Limb (tissue), 2 donors: ENCODE measurements around the gene SHB.
A peak's percentile ranks its signal among the peaks of the same experiment; 100 is the strongest.

Experiments
- DNase-seq, 2 donors: peaks; one replicate each; pipeline ENCODE4 v3.0.0-alpha.2; 2016; ENCODE audit errors: extremely low spot score in 2 of 2

SHB gene

GRCh38 chr9:38068701-38069628 is at the start of gene SHB:
TSS of gene SHB (minus strand) at chr9:38069227. CDS start at chr9:38068645, 582 bp downstream.
- DNase-seq = peak in 1 of 2 donors; percentile 91

- no peak for DNase-seq
Measured at GRCh38 chr9:38117651-38118050, 48.6 kb upstream of the SHB start.

GRCh38 chr9:38114905-38115304 is 45.9 kb upstream of the SHB start:
- DNase-seq = no peak

DNA sequence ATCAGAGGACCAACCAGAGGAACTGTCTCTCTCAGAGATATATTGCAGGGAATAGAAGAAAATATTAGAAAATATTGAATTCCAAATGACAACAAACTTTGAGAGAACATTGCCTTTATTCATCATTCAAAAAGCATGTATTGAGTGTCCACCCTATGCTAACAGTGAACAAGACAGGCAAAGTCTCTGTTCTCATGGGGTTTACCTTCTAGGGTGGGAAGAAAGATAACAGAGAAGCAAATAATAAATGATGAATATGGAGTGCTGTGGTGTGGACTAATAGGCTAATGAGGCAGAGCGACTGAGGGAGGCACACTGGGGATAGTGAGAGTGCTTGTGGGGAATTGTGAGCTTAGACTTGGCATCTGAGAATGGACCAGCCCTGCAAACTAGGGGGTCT is 43.4 kb upstream of the SHB start:
- DNase-seq = no peak

- DNase-seq = no peak
Measured at GRCh38 chr9:38112049-38112448, 43.0 kb upstream of the SHB start.

DNA sequence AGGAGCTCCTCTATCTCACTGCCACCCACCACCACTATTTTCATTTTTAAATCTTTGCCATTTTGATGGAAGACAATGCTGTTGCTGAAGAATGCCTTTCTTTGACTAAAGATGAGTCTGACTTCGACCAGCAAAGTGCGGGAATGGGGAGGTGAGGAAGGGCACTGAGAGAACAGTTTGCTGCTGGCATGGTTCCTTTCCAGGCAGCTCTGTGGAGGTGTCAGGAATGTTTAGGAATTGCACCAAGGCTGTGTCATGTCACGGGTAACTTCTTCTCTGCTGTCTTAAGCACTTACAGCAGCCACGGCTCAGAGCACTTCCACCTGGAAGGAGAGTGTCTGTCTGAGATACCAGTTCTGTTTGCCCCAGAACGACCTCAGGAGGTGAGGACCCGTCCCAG is 41.4 kb upstream of the SHB start:
- DNase-seq = no peak

GRCh38 chr9:38109601-38110000 is 40.6 kb upstream of the SHB start:
- DNase-seq = no peak

DNA sequence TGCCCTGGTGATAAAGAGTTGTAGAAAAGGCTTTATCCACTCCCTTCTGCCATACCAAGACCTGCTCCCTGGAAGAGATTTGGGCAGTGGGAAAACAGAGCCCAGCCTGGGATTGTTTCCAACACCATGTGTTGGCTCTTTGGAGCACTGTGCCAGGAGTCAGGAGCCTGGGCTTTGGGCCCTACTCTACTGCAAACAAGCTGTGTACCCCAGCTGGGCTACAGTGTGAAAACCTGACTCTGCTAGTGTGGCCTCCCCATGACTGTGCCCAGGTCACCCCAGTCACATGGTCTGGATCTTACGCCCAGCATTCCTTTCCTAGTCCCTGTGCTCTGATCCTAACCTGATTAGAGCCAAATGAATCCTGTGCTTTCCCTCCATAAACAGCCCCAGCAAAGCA is 39.3 kb upstream of the SHB start:
- DNase-seq = no peak

DNA sequence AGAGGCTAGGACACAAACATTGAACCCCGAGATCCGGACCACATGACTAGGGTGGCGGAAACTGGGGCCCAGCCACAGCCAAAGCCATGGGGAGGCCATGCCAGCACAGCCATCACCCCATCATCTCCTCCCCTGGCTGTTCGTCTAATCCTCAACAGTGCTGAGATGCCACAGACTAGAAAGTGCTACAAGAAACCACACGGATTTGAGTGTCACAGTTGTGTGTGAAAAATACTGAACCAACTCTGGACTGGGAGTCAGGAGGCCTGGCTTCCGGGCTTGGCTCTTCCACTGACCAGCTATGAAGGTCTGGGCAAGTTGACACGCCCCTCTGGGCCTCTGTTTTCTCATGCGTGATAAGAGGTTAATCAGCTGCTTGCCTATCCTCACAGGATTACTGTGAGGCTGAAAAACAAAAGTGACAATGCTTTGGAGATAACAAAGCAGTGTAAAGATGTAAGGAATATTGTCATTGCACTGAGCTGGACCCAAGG is 38.8 kb upstream of the SHB start:
- no peak for DNase-seq

DNA sequence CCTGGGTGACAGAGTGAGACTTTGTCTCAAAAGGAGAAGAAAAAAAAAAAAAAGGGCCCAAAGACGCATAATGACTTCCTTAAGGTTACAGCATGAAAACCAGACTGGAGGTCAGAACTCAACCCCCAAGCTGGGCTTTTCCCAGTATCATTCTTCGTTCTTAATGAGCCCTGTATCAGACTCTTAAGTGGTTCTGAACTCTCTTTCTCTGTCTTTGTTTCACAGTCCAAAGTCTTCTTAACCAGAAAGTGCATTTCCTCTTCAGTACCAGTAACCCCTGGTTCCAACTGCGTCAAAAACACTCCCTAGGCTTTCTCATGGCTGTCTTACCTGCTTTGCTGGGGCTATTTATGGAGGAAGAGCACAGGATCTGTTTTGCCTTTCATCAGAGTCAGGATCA is 38.4 kb upstream of the SHB start:
- no peak for DNase-seq

GRCh38 chr9:38106488-38106887 is 37.5 kb upstream of the SHB start:
- DNase-seq = no peak

DNA sequence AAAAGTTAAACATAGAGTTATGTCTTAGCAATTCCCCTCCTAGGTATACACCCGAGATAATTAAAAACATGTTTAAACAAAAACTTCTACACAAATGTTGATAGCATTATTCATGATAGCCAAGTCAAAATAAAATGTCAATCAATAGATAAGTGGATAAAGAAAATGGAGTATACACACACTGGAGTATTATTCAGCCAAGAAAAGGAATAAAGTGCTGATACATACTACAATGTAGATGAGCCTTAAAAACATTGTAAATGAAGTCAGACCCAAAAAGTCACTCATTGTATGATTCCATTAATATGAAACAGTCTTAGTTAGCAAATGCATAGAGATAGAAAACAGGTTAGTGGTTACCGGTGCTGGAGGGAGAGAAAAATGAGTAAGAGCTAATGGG is 34.3 kb upstream of the SHB start:
- DNase-seq = no peak

DNA sequence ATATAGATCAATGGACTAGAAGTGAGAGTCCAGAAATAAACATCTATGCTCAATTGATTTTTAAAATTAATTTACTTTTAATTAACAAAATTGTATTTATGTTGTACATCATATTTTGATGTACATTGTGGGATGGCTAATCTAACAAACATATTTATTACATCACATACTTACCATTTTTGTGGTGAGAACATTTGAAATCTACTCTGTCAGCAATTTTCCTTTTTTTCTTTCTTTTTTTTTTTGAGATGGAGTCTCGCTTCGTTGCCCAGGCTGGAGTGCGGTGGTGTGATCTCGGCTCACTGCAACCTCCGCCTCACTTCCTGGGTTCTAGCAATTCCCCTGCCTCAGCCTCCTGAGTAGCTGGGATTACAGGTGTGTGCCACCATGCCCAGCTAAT is 32.4 kb upstream of the SHB start:
- no peak for DNase-seq

- no peak for DNase-seq
Measured at GRCh38 chr9:38096238-38096805, 27.3 kb upstream of the SHB start.

DNA sequence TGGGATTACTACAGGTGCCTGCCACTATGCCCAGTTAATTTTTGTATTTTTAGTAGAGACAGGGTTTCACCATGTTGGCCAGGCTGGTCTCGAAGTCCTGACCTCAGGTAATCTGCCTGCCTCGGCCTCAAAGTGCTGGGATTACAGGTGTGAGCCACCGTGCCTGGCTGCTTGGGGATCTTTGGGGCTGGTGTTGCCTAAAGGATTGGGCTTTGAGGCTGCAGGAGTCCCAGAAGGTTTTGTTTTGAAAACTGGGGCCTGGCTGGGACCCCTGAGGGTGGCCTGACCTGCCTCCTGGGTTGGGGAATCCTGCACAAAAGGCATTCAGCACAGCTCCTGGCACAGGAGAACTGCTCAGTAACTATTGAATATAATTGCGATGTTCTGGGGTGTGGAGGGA is 25.1 kb upstream of the SHB start:
- DNase-seq = no peak

DNA sequence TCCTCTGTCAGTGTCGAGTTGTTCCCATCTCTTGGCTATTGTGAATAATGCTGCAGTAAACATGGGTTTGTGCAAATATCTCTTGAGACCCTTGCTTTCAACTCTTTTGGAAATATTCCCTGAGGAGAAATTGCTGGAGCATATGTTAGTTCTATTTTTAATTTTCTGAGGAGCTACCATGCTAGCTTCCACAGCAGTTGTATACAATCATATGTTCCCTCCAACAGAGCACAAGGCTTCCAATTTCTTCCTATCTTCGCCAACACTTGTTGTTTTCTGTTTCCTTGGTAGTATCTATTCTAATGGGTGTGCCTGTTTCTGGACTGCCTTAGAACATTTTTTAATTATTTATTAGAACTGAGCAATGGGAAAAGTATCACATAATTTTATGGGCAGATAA is 23.6 kb upstream of the SHB start:
- no peak for DNase-seq

DNA sequence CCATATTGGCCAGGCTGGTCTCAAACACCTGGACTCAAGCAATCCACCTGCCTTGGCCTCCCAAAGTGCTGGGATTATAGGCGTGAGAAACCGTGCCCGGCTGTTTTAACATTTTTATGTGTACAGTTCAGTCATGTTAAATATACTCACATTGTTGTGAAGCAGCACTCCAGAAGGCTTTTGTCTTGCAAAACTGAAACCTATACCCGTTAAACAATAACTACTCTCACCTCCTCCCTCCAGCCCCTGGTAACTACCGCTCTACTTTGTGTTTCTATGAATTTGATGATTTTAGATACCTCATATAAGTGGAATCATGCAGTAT is 23.1 kb upstream of the SHB start:
- DNase-seq = no peak

DNA sequence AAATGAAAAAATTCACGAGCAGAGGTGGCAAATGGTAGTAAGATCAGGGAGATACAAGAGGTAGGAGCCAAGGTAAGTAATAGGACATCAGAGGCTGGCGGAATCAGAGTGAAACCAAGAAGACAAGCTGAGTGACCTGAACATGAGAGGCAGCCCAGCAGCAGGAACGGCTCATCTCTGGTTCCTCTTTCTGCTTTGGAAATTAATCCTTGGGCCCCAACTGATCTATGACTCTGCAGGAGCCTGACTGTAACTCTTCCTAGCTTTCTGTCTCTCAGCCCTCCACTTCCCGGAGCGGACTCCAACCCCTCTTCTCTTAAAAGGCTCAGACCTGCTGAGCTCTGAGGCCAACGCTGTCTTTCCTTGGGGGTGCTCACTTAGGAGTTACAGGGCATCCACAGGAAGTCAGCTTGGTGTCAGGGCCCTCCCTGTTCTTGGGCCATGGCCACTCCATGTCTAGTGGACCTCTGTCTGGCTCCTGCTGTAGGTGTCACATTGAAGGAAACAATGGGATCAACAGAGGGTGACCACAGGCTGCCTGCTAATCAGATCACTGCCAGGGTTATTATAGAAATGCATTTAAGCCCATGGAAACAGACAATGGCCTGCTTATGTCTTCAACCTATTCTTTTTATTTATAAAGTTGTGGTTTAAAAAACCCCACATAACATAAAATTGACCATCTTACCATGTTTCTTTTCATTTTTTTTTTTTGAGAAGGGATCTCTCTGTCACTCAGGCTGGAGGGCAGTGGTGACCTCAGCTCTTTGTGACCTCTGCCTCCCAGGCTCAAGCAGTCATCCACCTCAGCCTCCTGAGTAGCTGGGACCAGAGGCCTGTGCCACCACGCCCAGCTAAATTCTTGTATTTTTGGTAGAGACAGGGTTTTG is 22.5 kb upstream of the SHB start:
- DNase-seq = no peak

- DNase-seq = no peak
Measured at GRCh38 chr9:38090170-38090569, 21.1 kb upstream of the SHB start.

DNA sequence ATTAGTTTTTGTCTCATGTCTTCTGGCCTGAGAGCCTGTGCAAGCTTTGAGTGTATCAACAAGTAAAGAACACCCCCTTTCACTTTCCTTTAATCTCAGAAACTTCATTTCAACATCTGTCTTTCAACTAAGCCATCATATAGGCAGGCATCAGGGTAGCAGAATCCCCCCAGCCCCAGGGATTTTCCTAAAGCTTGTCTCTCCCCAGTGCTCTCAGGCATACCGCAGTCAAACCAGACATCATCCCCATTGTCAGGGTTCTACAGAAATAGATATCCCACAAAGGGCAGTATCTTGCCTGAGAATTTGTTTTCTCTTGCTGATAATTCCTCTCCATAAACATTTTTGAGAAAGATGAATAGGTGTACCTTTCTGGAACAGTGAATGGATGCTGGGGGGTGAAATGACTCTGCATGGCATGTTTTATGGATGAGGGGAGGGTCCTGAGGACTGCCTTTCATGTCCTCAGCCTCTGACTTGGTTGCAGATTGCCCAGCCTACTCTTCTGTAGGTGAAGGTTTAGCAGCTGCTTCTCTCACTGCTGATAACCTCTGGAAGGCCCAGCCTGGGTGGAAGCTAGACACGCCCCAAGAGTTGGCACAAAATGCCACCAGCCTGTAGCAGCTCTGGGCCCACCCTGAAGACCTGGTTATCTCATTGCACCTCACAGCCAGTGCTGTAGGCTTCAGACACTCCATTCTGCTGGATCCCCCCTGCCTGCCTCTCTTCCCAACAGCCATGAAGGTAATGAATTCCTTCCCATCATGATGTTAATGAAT is 20.5 kb upstream of the SHB start:
- no peak for DNase-seq
